KOPT-K1 (cell line): ENCODE data around the gene PCYOX1L.
A peak's percentile ranks its signal among the peaks of the same experiment; 100 is the strongest.

Source experiments
- H3K27ac ChIP-seq: fragments of 200-600 bp; sonication (generic); 2 replicates; pipeline ENCODE4 v1.5.1; 2016; ENCODE audit warnings: antibody characterized with exemption, mild to moderate bottlenecking, low read depth, low read length; ENCODE audit not compliant: poor library complexity, severe bottlenecking
- H3K36me3 ChIP-seq: fragments of 200-600 bp; sonication (generic); 2 replicates; pipeline ENCODE4 v1.5.1; 2017; ENCODE audit warnings: antibody characterized with exemption, mild to moderate bottlenecking, low read length, moderate library complexity; ENCODE audit not compliant: insufficient read depth
- H3K9me3 ChIP-seq: fragments of 200-600 bp; sonication (generic); 2 replicates; pipeline ENCODE4 v1.5.1; 2017; ENCODE audit warnings: antibody characterized with exemption, low read length, mild to moderate bottlenecking; ENCODE audit not compliant: insufficient read depth, poor library complexity, severe bottlenecking

PCYOX1L gene

DNA sequence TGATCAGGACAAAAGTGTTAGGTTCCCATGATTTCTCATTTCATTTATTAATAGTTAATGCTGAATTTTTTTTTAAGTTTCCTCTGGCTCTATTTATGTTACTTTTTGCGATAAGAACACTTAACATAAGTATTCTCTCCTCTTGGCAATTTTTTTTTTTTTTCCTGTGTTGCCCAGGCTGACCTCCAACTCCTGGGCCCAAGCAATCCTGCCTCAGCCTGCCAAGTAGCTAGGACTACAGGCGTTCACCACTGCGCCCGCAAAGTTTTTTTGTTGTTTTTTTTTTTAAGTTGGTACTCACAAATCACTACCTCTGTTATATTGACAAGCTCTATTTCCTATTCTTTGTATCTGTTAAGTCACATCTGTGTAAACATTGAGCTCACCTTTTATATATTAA lies 5.7 kb upstream of the PCYOX1L start:
- peaks cover 84% of the 10 kb centered on the region for H3K36me3 ChIP-seq
- no peaks in the 10 kb centered on the region for H3K9me3 ChIP-seq
- H3K27ac ChIP-seq = no peak overlapping the region

DNA sequence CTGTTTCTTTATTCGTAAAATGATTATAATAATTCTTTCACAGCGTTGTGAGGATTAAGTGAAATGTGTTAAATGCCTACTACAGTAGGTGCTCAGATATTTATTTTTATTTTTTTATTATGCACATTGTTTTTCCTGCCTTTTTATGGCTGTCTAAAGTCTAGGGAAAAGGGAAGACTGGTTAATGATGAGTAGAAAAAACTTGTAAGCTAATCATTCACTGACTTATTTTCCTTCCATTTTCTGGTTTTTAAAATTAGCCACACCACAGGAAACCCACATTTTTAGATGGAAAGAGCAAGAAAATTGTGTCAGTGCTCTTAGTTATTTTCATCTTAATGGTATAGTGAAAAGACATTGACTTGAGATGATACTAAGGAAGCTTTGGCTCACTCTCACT lies 3.9 kb upstream of the PCYOX1L start:
- peaks cover 68% of the 10 kb centered on the region for H3K36me3 ChIP-seq
- no peaks in the 10 kb centered on the region for H3K9me3 ChIP-seq
- H3K27ac ChIP-seq = no peak overlapping the region

- no peak overlapping the region for H3K27ac ChIP-seq
- no peaks in the 10 kb centered on the region for H3K9me3 ChIP-seq
- peaks cover 50% of the 10 kb centered on the region for H3K36me3 ChIP-seq
Observed at GRCh38 chr5:149355688-149356087, 2.2 kb upstream of the PCYOX1L start.

DNA sequence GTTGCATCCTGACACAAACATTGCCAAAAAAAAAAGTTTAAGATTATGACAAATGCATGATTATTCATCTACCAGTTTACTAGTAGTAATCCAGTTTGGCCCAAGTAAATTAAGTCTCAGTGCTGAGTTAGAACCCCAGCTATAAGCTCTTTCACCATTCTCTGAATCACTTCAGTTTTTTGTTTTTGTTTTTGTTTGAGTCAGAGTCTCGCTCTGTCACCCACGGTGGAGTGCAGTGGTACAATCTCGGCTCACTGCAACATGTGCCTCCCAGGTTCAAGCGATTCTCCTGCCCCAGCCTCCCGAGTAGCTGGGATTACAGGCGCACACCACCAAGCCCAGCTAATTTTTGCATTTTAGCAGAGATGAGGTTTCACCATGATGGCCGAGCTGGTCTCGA lies 1.5 kb upstream of the PCYOX1L start:
- no peak overlapping the region for H3K27ac ChIP-seq
- peaks cover 44% of the 10 kb centered on the region for H3K36me3 ChIP-seq
- H3K9me3 ChIP-seq = no peaks in the 10 kb centered on the region

DNA sequence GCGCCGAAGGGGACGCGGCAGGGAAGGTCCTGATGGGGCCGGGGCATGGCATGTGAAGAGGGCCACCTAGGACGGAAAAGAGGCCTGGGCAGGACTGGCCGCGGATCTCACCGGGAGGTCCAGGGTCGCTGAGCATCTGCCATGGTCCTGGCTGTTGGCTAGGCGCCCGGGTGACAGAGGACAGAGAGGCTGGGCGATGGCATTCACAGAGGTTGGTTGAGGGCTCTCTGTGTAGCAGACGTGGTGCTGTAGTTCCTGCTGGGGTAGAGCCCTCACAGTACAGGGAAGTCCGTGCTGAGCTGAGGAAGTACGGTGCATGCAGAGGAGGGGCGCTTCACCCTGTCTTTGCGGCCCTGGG lies 427 bp downstream of the PCYOX1L start:
- Histone ChIP-seq H3K36me3 (peaks cover 25% of the 10 kb centered on the region), H3K27ac (peak overlapping the region; percentile 60), H3K9me3 (no peaks in the 10 kb centered on the region)

DNA sequence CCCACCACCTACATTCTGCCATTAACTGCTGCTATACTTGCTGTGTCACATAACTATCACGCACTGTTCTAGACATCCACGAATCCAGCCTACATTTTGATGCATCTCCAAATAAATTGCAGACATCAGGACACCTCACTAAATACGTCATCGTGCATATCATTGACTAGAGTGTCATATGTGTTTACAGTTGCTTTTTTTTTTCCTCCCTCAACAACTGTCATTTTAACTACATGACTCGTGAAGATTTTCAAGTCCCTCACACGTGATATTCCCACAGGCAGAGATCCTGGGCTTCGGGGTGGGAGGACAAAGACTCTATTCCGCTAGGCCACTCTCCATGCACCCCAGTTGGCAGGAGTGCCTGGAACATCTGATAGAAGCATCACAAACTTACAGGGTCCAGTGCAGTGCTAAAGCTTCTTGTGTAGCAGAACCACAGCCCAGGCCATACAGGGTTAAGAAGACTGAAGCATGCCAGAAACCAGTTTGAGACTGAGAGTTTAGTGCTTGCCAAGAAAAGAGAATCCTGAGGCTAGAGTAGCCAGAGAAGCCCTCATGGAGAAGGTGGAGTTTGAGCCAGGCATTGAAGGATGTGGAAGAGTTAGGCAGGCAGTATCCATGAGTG lies 1.1 kb downstream of the PCYOX1L start:
- H3K9me3 ChIP-seq = no peaks in the 10 kb centered on the region
- no peak overlapping the region for H3K27ac ChIP-seq
- peaks cover 19% of the 10 kb centered on the region; the same call in 1 of the 2 replicates for H3K36me3 ChIP-seq

- Histone ChIP-seq H3K36me3 (peaks cover 8% of the 10 kb centered on the region; the same call in 1 of the 2 replicates), H3K9me3 (no peaks in the 10 kb centered on the region), H3K27ac (no peak overlapping the region)
Observed at GRCh38 chr5:149360272-149360671, 2.4 kb downstream of the PCYOX1L start.

GRCh38 chr5:149362541-149362940 lies 4.7 kb downstream of the PCYOX1L start:
- H3K9me3 ChIP-seq = no peaks in the 10 kb centered on the region
- H3K36me3 ChIP-seq = no peaks in the 10 kb centered on the region
- no peak overlapping the region for H3K27ac ChIP-seq

DNA sequence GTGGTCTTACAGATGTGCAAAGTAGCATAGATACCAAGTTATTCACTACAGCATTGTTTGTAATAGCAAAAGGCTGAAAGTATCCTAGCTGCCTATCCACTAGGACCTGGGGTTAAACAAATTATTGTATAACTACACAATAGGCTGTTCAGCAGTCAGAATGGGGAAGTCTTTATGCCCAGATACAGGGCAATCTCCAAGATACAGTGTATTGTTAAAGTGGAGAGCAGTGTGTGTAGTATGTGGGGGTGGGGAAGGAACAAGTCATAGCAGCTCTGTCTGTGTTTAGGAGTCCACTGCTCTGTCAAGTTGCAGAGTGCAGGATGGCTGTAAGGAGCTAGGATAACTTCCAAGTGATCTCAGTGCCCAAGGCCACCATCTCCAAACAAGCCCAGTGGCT lies 5.5 kb downstream of the PCYOX1L start:
- no peaks in the 10 kb centered on the region for H3K36me3 ChIP-seq

GRCh38 chr5:149363936-149364335 lies 6.1 kb downstream of the PCYOX1L start:
- H3K27ac ChIP-seq = no peak overlapping the region
- H3K9me3 ChIP-seq = no peaks in the 10 kb centered on the region
- no peaks in the 10 kb centered on the region for H3K36me3 ChIP-seq

More for the DNA sequence above, 5.5 kb downstream of the PCYOX1L start:
- no peaks in the 10 kb centered on the region for H3K9me3 ChIP-seq
- H3K27ac ChIP-seq = no peak overlapping the region

DNA sequence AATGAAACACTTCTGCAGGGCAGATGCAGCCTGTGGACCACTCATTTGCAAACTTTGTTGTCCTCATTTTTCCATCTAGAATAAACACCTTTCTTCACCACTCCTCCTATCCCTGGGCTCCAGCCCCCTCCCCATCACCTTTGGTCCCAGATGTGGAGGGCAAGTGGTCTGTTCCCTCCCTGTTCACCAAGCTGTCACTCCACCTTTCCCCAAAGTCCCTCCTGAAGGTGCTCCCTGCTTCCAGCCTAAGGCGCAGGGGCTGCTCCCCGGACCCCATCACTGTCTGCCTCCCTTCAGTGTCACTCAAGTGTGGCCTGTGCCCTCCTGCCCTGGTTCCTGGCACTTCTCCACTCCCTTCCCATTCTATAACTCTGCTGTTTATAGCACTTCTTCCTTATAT lies 6.9 kb downstream of the PCYOX1L start:
- no peak overlapping the region for H3K27ac ChIP-seq
- no peaks in the 10 kb centered on the region for H3K9me3 ChIP-seq
- no peaks in the 10 kb centered on the region for H3K36me3 ChIP-seq

DNA sequence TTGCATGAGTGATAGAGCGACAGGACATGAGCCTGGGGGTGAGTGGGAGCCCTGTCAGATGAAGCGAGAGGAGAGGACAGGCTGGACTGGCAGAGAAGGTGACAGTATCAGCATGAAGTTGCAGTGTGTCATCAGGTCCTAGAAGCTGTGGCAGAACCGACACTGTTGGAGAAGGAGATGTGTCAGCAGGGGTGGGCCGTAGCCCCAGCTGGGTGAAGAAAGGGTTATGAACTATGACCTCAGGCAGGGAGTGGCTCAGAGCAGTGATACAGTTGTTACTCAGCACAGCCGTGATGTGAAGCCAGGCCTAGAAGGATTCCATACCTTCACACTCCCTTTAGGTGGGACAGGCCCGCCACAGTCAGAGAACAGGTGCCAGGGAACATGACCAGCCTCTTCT lies 7.6 kb downstream of the PCYOX1L start:
- Histone ChIP-seq H3K27ac (no peak overlapping the region), H3K9me3 (no peaks in the 10 kb centered on the region), H3K36me3 (no peaks in the 10 kb centered on the region)

DNA sequence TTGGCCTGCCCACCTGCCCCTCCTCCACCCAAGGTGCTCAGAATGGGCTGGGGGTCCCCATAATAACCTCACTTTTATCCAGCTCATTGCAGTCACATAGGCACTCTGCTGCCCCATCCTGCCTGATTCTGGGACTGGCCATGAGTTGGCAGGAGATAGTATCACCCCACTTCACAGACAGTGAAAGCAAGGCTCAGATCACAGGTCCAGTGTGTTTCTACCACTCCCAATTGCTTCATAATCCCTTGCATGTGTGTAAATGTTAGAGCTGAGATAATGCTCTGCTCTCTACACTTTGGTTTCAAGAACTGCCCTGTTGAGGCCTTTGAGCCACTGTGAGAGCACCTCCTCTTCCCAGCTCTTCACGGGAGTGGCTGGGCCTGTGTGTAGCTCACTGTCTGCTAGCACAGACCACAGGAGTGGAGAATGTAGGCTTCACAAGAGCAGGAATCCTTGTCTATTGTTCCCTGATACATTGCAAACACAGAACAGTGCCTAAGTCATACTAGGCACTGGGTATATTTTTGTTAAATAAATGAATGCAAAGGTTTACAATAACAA lies 8.4 kb downstream of the PCYOX1L start:
- Histone ChIP-seq H3K27ac (no peak overlapping the region), H3K36me3 (no peaks in the 10 kb centered on the region), H3K9me3 (no peaks in the 10 kb centered on the region)

DNA sequence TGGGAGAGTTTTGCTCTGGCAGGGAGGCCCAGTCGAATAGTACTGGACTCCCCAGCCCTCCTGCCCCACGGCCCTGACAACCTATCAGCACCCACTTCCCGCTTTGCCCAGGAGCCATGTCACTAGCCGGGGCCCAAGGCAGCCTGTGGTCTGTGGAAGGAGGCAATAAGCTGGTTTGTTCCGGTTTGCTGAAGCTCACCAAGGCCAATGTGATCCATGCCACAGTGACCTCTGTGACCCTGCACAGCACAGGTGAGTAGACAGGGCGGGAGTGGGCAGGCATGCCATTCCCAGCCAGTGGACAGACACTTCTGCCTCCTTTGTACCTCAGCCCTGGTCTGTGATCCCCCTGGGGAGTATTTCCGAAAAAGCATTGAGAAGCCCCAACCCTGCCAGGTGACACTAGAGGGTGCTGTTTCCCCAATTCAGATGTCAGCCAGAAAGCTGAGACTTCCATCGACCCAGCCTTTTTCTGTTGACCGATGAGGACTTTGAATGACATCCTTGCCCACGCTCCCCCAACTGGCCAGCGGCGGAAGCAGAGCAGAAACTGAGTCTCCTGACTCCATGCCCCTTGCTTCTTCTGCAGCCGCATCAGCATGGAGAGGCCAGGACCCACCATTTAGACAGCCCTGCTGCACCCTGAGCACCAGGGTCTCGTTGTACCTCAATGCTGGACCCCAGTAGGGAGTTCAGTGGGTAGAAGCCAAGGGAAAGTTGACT lies 9.6 kb downstream of the PCYOX1L start:
- no peaks in the 10 kb centered on the region for H3K9me3 ChIP-seq
- no peak overlapping the region for H3K27ac ChIP-seq
- H3K36me3 ChIP-seq = no peaks in the 10 kb centered on the region

- no peaks in the 10 kb centered on the region for H3K36me3 ChIP-seq
- no peaks in the 10 kb centered on the region for H3K9me3 ChIP-seq
- H3K27ac ChIP-seq = no peak overlapping the region
Observed at GRCh38 chr5:149367972-149368645, 10.3 kb downstream of the PCYOX1L start.
